DMS53 (cell line): ENCODE measurements around the gene KRTAP4-12.
"Not testable (repeated sequence)": the region's sequence is repeated elsewhere in the genome, so short reads cannot be mapped to it uniquely, and the experiment has no call there.

Source experiments
- DNase-seq: peaks from one replicate; lab custom pipeline; 2025; lab: John Stamatoyannopoulos, UW

The KRTAP4-12 gene

DNA sequence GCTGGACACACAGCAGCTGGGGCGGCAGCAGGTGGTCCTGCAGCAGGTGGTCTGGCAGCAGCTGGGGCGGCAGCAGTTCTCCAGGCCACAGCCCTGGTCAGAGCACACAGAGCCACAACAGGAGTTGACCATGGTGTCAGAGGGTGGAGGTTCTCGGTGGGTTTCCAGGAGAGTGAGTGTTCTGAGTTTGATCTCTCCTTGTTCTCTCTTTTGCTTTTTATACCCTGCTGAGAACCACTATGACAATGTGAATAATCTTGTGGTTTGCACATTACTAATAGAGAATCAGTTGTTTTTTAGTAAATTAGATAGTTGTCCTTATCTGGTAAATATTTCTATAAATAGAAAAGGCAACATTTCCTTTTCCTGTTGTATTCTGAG, at the start of gene KRTAP4-12:
TSS of gene KRTAP4-12 (minus strand) at position 192 of the 381 bp plus-strand sequence. CDS start at position 132, 60 bp downstream.
- not testable (repeated sequence) for DNase-seq

- DNase-seq: no peak
Observed at GRCh38 chr17:41171886-41172285, 47.9 kb upstream of the KRTAP4-12 start.

DNA sequence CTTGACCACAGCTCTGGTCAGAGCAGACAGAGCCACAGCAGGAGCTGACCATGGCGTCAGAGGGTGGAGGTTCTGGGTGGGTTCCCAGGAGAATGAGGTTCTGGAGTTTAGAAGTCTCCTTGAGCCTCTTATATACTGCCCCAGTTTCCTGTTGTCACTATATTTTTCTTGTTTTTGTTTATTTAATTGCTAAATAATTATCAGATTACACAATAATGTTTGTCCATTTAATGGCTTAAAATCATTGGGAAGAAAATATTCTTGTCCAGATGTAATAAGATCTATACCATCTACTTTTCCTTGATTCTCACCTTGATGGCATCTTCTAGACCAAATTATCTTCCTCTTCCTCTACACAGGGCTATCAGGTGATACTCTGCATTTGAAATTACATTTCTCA, 44.1 kb upstream of the KRTAP4-12 start, which contains the start of gene KRTAP4-3:
TSS of gene KRTAP4-3 (minus strand) at position 101 of the 400 bp plus-strand sequence. CDS start at position 52, 49 bp downstream.
- no peak for DNase-seq

- peak; percentile 46 for DNase-seq
Observed at GRCh38 chr17:41167561-41167960, 43.6 kb upstream of the KRTAP4-12 start.

GRCh38 chr17:41163828-41164227, 39.8 kb upstream of the KRTAP4-12 start:
- no peak for DNase-seq

DNA sequence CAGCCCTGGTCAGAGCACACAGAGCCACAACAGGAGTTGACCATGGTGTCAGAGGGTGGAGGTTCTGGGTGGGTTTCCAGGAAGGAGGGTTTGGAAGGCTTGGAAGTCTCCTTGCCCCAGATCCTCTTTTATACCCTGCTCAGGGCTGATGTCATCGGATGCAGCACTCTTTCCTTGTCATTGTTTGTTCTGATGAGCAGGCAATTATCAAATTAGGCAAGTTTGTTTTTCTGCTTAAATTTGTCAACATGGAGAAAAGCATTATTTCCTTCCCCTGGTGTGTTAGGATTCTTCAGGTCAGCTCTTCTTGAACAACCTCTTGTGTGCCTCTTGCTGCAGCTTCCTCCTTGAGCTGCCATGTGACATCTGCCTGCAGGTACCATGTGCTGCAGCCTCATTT, 36.7 kb upstream of the KRTAP4-12 start, which contains the start of gene KRTAP4-4:
TSS of gene KRTAP4-4 (minus strand) at position 101 of the 400 bp plus-strand sequence. CDS start at position 44, 57 bp downstream.
- DNase-seq: no peak

- not testable (repeated sequence) for DNase-seq
Observed at GRCh38 chr17:41160190-41160589, 36.2 kb upstream of the KRTAP4-12 start.

GRCh38 chr17:41153856-41154255, 29.9 kb upstream of the KRTAP4-12 start:
- DNase-seq: no peak

GRCh38 chr17:41151525-41151924, 27.5 kb upstream of the KRTAP4-12 start:
- no peak for DNase-seq

DNA sequence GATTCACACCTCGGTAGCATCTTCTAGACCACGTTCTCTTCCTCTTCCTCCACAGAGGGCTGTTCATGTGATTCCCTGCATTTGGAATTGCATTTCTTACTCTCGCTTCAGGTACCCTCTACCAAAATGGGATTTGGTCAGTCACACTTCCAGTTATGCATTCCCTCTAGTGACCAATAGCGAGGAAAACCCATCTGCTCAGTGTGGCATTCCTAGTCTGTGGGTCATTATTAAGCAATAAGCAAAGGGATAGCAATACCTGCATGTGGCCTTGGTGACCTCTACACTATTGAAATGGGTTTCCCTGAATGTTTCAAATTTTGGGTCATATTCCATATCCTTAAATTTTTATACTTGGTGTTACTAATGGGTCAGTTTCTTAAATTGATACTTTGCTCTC, 26.0 kb upstream of the KRTAP4-12 start:
- DNase-seq: no peak

DNA sequence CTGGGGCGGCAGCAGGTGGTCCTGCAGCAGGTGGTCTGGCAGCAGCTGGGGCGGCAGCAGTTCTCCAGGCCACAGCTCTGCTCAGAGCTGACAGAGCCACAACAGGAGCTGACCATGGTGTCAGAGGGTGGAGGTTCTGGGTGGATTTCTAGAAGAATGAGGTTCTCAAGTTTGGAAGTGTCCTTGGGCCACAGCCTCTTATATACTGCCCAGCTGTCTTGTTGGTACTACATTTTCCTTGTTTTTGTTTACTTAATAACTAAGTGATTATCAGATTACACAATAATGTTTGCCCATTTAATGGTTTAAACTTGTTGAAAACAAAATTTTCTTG, 25.6 kb upstream of the KRTAP4-12 start, which contains the start of gene KRTAP4-5:
TSS of gene KRTAP4-5 (minus strand) at position 174 of the 334 bp plus-strand sequence. CDS start at position 116, 58 bp downstream.
- DNase-seq: no peak

DNA sequence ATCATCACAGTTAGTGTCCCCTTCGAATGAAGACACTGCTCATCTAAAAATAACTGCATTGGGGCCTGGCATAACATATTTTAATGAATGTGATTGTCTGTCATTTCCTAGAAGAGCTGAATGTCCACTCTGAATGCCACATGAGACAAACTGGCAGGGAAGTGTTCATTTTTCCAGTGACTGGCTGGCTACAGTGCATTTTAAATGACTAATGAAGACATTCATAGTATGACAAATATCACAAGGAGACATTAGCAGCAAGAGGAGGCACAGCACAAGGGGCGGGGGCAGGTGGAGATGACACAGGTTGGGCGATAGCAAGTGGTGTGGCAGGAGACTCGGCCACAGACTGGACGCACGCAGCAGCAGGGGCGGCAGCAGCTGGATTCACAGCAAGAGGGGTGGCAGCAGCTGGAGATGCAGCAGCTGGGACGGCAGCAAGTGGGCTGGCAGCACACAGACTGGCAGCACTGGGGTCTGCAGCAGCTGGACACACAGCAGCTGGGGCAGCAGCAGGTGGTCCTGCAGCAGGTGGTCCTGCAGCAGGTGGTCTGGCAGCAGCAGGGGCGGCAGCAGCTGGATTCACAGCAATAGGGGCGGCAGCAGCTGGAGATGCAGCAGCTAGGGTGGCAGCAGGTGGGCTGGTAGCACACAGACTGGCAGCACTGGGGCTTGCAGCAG, 25.1 kb upstream of the KRTAP4-12 start:
- DNase-seq: not testable (repeated sequence)

DNA sequence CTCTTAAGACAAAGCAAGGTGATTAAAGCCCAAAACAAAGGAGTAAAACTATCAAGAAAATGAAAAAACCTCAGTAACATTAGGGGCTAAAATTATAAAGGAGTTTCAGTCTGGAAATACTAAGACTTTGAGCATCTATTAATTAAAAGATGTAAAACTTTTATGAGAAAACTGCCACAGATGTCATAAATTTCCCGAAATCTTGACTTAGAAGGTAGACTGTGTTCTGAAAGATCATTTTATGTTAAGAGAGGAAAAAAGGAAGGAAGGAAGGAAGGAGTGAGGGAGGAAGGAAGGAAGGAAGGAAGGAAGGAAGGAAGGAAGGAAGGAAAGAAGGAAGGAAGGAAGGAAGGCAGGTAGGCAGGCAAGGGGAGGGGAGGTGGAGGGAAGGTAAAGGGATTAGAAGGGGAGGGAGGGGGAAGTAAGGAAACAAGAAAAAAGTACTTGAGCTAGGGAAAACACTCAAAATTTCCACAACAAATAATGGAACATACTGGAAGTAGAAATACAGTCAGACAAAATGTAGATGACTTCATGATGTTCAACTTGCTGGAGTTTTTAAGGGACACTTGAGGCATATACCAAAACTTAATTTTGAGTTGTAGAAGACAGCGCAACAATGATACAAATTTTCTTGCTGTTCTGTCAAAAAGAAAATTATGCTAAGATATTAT, 23.7 kb upstream of the KRTAP4-12 start:
- DNase-seq: no peak

DNA sequence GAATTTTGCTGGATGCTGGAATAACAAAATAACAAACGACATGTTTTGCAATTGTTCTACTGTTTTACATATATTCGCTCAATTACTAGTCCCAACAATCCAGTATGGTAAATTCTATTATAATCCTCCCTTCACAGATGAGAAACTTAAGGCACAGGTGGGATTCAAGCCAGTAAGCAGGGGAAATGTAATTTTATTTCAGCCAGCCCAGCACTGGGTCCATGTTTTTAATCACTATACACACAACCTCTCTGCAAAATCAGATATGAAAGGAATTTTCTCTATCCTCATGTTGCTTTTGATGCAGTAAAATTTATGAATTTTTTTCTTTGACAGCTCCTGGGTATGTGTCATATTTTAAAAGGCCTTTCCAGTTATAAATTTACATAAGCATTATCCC, 21.3 kb upstream of the KRTAP4-12 start:
- no peak for DNase-seq

DNA sequence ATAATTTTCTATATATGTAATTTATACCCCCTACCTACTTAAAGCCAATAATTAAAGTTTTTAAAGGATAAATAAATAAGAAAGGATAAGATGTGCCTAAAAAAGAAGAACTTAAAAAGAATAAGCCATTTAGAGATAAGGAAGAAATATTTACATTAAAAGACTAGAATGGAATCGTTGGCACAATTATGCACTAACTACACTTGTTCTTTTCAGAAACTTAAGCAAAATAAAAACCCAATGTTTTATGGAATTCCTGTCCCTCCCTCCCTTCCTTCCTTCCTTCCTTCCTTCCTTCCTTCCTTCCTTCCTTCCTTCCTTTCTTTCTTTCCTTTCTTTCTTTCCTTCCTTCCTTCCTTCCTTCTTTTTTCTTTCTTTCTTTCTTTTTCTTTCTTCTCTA, 20.9 kb upstream of the KRTAP4-12 start:
- DNase-seq: no peak

DNA sequence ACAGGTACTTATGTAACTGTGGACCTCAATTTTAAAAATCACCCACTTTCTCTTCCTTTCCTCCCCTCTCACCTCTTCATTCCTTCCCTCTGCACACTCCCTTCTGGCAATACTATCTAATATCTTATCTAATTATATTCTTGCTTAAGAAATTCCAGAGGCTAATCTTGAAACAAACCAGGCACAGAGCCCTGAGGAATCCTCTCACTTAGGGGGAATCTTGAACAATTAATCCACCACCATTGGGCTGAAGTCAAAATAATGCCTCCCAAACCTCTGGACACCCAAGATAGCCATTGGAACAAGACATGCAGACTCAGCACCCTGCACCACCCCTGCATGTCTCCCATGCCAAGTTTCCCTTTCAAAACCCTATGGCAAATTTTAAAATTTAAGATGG, 17.4 kb upstream of the KRTAP4-12 start:
- DNase-seq: no peak

DNA sequence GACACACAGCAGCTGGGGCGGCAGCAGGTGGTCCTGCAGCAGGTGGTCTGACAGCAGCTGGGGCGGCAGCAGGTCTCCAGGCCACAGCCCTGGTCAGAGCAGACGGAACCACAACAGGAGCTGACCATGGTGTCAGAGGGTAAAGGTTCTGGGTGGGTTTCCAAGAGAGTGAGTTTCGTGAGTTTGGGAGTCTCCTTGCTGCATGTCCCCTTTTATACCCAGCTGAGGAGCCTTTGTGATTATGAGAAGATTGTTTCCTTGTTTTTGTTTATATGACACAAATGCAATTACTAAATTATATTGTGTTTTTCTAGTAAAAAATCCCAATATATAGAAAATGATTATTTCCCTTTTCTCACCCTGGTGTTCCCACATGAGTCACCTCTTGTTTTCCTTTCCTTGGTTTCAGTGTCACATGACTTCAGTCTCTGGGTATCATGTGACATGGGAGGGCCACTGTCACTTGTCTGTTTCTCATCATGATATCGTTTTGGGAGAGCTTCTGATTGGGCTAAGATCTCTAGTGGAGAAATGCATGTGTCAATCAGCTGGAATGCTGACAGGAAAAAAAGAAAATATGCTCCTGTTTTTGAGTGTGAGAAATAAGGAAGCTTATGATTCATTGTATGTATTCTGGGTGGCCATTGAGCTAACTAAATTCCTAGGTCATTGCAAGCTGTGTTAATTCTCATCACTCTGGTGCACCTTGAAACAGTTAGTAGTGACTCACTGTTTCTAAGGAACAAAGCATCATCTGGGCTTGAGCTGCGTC, 16.6 kb upstream of the KRTAP4-12 start, which contains the start of gene KRTAP4-6:
TSS of gene KRTAP4-6 (minus strand) at position 185 of the 772 bp plus-strand sequence. CDS start at position 128, 57 bp downstream.
- peak; percentile 20 for DNase-seq

GRCh38 chr17:41139865-41140264, 15.9 kb upstream of the KRTAP4-12 start:
- not testable (repeated sequence) for DNase-seq

GRCh38 chr17:41133880-41134735, 10.1 kb upstream of the KRTAP4-12 start:
- no peak for DNase-seq

DNA sequence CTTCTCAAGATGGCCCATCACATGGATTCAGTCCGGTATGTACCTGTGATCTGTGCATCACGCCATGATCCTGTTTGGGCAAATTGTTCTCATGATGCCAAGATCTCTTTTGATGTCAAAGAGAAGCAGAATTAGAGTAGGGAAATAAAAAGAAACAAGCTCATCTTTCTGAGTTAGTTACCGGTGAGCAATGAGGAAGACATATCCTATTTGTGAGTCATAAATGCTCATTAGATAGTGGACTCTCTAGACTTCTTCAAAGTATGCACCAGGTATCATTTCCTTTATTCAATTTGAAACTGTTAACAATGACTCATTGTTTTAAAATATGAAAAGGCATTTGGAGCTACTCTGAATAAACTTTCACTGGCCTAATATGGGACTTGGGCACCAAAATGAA, 8.0 kb upstream of the KRTAP4-12 start:
- peak; percentile 13 for DNase-seq

GRCh38 chr17:41127371-41127770, 3.4 kb upstream of the KRTAP4-12 start:
- no peak for DNase-seq
